Liver (tissue), 9 donors: ENCODE results near the gene SPTBN2. TPM values are rescaled to one million over a fixed set of nuclear protein-coding genes. Genes with fewer than 3 reads are reported as not detected.

Experiments used
- DNase-seq: peaks from one replicate; pipeline ENCODE4 v3.0.0-alpha.2; 2017; ENCODE audit warnings: low spot score
- H3K27ac ChIP-seq, 2 donors: one replicate each; pipeline ENCODE4 v1.7.0; 2013; ENCODE audit warnings: inconsistent platforms in 2 of 2, low read length in 2 of 2, control low read depth in 1 of 2, low read depth in 1 of 2, mild to moderate bottlenecking in 1 of 2
- H3K27me3 ChIP-seq, 4 donors: one replicate each; pipeline versions ENCODE4 v1.6.1 to v1.7.0; 2013; ENCODE audit warnings: low read length in 3 of 4, inconsistent platforms in 1 of 4, mild to moderate bottlenecking in 1 of 4, moderate library complexity in 1 of 4; ENCODE audit not compliant: control insufficient read depth in 4 of 4, insufficient read depth in 4 of 4
- H3K36me3 ChIP-seq, 4 donors: one replicate each; pipeline versions ENCODE4 v1.6.1 to v1.7.0; 2013; ENCODE audit warnings: low read length in 3 of 4, mild to moderate bottlenecking in 3 of 4, low read depth in 1 of 4, moderate library complexity in 1 of 4; ENCODE audit not compliant: control insufficient read depth in 4 of 4, insufficient read depth in 3 of 4
- H3K4me1 ChIP-seq, 4 donors: one replicate each; pipeline versions ENCODE4 v1.6.1 to v1.7.0; 2013; ENCODE audit warnings: low read length in 3 of 4, mild to moderate bottlenecking in 3 of 4, moderate library complexity in 1 of 4; ENCODE audit not compliant: control insufficient read depth in 4 of 4, insufficient read depth in 4 of 4
- H3K4me3 ChIP-seq, 3 donors: one replicate each; pipeline versions ENCODE4 v1.6.1 to v1.7.0; 2013; ENCODE audit warnings: low read length in 3 of 3, control low read depth in 1 of 3, low read depth in 1 of 3, mild to moderate bottlenecking in 1 of 3
- H3K9ac ChIP-seq, 2 donors: one replicate each; pipeline ENCODE4 v1.7.0; 2013; ENCODE audit warnings: low read length in 2 of 2, mild to moderate bottlenecking in 2 of 2, moderate library complexity in 2 of 2, control low read depth in 1 of 2, low read depth in 1 of 2
- H3K9me3 ChIP-seq, 4 donors: one replicate each; pipeline versions ENCODE4 v1.6.1 to v1.7.0; 2013; ENCODE audit warnings: low read length in 3 of 4; ENCODE audit not compliant: control insufficient read depth in 4 of 4
- EGR1 ChIP-seq, 2 donors: IDR thresholded peaks; 2 replicates each; pipeline ENCODE4 v1.6.1; 2016 to 2018; ENCODE audit warnings: antibody characterized with exemption in 2 of 2, low read depth in 2 of 2
- FOXA2 ChIP-seq: IDR thresholded peaks from 2 replicates; pipeline ENCODE4 v1.6.1; 2016; ENCODE audit warnings: antibody characterized with exemption
- GABPA ChIP-seq, 2 donors: IDR thresholded peaks in 1 of 2; conservative IDR thresholded peaks in 1 of 2; 2 replicates each; pipeline ENCODE4 v1.6.1; 2016; ENCODE audit warnings: antibody characterized with exemption in 2 of 2, mild to moderate bottlenecking in 1 of 2, moderate library complexity in 1 of 2
- HNF4A ChIP-seq, 2 donors: conservative IDR thresholded peaks; 2 replicates each; pipeline ENCODE4 v1.6.1; 2016; ENCODE audit warnings: antibody characterized with exemption in 2 of 2, mild to moderate bottlenecking in 2 of 2
- HNF4G ChIP-seq: IDR thresholded peaks from 2 replicates; pipeline ENCODE4 v1.6.1; 2016; ENCODE audit warnings: antibody characterized with exemption
- JUND ChIP-seq, 2 donors: IDR thresholded peaks; 2 replicates each; pipeline ENCODE4 v1.6.1; 2016; ENCODE audit warnings: antibody characterized with exemption in 2 of 2
- NR2F2 ChIP-seq: IDR thresholded peaks from 2 replicates; pipeline ENCODE4 v1.6.1; 2016; ENCODE audit warnings: antibody characterized with exemption
- RAD21 ChIP-seq, 2 donors: IDR thresholded peaks; 2 replicates each; pipeline ENCODE4 v1.6.1; 2016; ENCODE audit warnings: antibody characterized with exemption in 2 of 2, mild to moderate bottlenecking in 2 of 2
- RXRA ChIP-seq, 2 donors: IDR thresholded peaks; 2 replicates each; pipeline ENCODE4 v1.6.1; 2017 to 2018; ENCODE audit warnings: antibody characterized with exemption in 2 of 2, mild to moderate bottlenecking in 1 of 2
- TAF1 ChIP-seq: conservative IDR thresholded peaks from 2 replicates; pipeline ENCODE4 v1.6.1; 2016; ENCODE audit warnings: antibody characterized with exemption, mild to moderate bottlenecking
- YY1 ChIP-seq: IDR thresholded peaks from 2 replicates; pipeline ENCODE4 v1.6.1; 2016; ENCODE audit warnings: antibody characterized with exemption, mild to moderate bottlenecking
- whole genome bisulfite sequencing: extraction: QIAGEN DNeasy Blood & Tissue Kit; methylation state at CpG from one replicate; pipeline ENCODE4 v1.1.7; 2013; 5-methylcytosine and 5-hydroxymethylcytosine counted together
- polyA plus RNA-seq, 2 donors: library from polyadenylated mRNA; stranded (reverse) in 1 of 2; unstranded in 1 of 2; fragments of 200-250 nt in 1 of 2; fragments of >200 nt in 1 of 2; fragmentation: Nextera tagmentation in 1 of 2; extraction: Ambion mirVana in 1 of 2; gene quantifications; one replicate each; pipeline versions ENCODE4 v1.2.1 to v1.2.3, GENCODE V29; 2013 to 2015
- total RNA-seq, 2 donors: library from RNA; depleted of rRNA; stranded (reverse); fragments of >200 nt; gene quantifications; one replicate each; pipeline ENCODE4 v1.2.3, GENCODE V29; 2014
- TF ChIP-seq, protein P1 (sequence below): IDR thresholded peaks from 2 replicates; pipeline ENCODE4 v1.6.1; 2016; ENCODE audit warnings: antibody characterized with exemption
- TF ChIP-seq, protein P2 (sequence below): IDR thresholded peaks from 2 replicates; pipeline ENCODE4 v1.6.1; 2016; ENCODE audit warnings: antibody characterized with exemption
- TF ChIP-seq, protein P3 (sequence below): IDR thresholded peaks from 2 replicates; pipeline ENCODE4 v1.6.1; 2016; ENCODE audit warnings: antibody characterized with exemption
- donor health status: healthy.
- donor health status: healthy.
- donor health status: healthy.
- donor health status: healthy.
- donor health status: healthy.

Gene SPTBN2
- total and polyA plus RNA-seq, 4 donors, result 9.6 to 103 (median 22.6) TPM

DNA sequence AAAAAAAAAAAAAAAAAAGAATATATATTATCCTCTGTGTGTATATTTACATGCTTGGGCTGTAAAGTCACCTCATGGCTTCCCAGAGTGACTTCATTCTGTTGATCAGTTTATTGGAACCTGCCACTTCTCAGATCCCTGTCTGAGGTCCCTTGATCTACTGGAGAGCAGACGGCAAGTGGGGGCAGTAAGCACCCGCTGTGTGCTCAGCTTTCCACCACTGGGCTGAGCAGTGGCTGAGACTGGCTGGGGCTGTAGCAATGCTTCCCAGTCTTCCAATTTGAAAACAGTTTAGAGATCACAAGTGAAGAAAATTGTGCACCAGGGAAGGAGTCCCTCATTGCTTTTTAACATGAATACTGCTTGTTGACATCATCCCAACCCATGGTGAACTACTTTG, 44.4 kb downstream of the SPTBN2 start (continued):
- TF ChIP-seq YY1, result no peak
- TF ChIP-seq HNF4G, result no peak
- no peak for TF ChIP-seq RXRA (IDR thresholded peaks at IDR 0.05)
- TF ChIP-seq, protein P1, sequence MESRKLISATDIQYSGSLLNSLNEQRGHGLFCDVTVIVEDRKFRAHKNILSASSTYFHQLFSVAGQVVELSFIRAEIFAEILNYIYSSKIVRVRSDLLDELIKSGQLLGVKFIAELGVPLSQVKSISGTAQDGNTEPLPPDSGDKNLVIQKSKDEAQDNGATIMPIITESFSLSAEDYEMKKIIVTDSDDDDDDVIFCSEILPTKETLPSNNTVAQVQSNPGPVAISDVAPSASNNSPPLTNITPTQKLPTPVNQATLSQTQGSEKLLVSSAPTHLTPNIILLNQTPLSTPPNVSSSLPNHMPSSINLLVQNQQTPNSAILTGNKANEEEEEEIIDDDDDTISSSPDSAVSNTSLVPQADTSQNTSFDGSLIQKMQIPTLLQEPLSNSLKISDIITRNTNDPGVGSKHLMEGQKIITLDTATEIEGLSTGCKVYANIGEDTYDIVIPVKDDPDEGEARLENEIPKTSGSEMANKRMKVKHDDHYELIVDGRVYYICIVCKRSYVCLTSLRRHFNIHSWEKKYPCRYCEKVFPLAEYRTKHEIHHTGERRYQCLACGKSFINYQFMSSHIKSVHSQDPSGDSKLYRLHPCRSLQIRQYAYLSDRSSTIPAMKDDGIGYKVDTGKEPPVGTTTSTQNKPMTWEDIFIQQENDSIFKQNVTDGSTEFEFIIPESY, result no peak
- no peak for TF ChIP-seq FOXA2
- no peak for TF ChIP-seq NR2F2

DNA sequence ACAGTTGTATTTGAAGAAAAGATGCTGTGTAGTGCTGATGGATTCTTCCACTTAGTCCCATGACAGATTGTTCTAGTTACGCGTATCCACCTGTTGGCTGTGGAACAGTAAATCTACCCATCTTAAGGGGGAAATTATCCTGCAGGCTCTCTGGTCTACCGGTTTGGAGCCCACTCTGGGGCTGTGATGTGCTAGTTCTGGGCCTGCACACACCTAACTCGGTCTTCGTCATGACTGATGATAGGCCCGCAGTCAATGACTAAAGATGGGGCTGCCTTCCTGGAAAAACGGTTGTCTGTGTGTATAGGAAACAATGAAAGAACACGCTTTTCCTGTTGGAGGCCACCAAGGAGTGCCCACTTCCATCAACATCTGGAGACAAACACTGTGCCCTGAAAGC, 45.1 kb downstream of the SPTBN2 start:
- no peaks in the 10 kb centered on the region for H3K9me3 ChIP-seq
- WGBS, result 90% methylated on average over 8 of the region's 8 CpGs
- H3K4me3 ChIP-seq, result no peak overlapping the region
- no peaks in the 10 kb centered on the region for H3K4me1 ChIP-seq
- H3K27me3 ChIP-seq, result no peaks in the 10 kb centered on the region
- no peak overlapping the region for H3K9ac ChIP-seq
- peaks cover 3 to 45% (median 14%) of the 10 kb centered on the region in 4 donors for H3K36me3 ChIP-seq
- TF ChIP-seq GABPA (IDR thresholded peaks at IDR 0.05 in 1 of 2, conservative IDR thresholded peaks at IDR 0.05 in 1 of 2), result no peak
- H3K27ac ChIP-seq, result no peak overlapping the region
- no peak for DNase-seq

DNA sequence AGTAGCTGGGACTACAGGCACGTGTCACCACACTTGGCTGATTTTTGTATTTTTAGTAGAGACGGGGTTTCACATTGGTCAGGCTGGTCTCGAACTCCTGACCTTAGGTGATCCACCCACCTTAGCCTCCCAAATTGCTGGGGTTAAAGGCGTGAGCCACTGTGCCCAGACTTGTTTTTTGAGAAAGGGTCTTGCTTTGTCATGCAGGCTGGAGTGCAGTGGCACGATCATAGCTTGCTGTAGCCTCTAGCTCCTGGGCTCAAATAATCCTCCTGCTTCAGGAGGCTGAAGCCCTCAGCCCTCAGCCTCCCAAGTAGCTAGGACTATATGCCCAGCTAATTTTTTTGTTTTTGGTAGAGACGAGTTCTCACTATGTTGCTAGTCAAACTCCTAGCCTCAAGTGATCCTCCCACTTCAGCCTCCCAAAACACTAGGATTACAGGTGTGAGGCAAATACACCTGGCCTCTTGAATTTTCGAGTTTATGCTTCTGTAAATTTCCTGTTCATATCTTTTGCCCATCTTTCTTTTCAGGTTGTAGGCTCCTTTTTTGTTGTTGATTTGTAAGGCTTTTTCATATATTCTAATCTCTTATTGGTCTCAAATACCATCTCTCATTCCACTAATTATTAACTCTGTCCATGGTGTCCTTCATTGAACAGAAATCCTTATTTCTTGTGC, 47.9 kb downstream of the SPTBN2 start:
- Histone ChIP-seq H3K27me3 (no peaks in the 10 kb centered on the region), H3K4me3 (no peak overlapping the region), H3K27ac (no peak overlapping the region), H3K36me3 (peaks cover 0 to 18% (median 4%) of the 10 kb centered on the region in 4 donors), H3K9me3 (no peaks in the 10 kb centered on the region), H3K4me1 (peaks cover 2 to 17% (median 12%) of the 10 kb centered on the region in 4 donors), H3K9ac (no peak overlapping the region)
- 93% methylated on average over 7 of the region's 7 CpGs for WGBS
- DNase-seq, result no peak
- no peak for TF ChIP-seq NR2F2
- no peak for TF ChIP-seq RXRA (IDR thresholded peaks at IDR 0.05)
- no peak for TF ChIP-seq GABPA (IDR thresholded peaks at IDR 0.05 in 1 of 2, conservative IDR thresholded peaks at IDR 0.05 in 1 of 2)
- TF ChIP-seq JUND (IDR thresholded peaks at IDR 0.05), result no peak
- no peak for TF ChIP-seq HNF4G
- no peak for TF ChIP-seq EGR1 (IDR thresholded peaks at IDR 0.05; ENCODE audit: low read depth in 2 of 2)
- TF ChIP-seq, protein P2, sequence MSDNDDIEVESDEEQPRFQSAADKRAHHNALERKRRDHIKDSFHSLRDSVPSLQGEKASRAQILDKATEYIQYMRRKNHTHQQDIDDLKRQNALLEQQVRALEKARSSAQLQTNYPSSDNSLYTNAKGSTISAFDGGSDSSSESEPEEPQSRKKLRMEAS, result no peak
- TF ChIP-seq, protein P1, result no peak
- TF ChIP-seq, protein P3, sequence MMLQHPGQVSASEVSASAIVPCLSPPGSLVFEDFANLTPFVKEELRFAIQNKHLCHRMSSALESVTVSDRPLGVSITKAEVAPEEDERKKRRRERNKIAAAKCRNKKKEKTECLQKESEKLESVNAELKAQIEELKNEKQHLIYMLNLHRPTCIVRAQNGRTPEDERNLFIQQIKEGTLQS, result no peak
- TF ChIP-seq HNF4A (conservative IDR thresholded peaks at IDR 0.05), result no peak
- no peak for TF ChIP-seq TAF1
- TF ChIP-seq RAD21 (IDR thresholded peaks at IDR 0.05), result no peak
